WTC11 (cell line): ENCODE measurements around the gene ADAM12. TPM values are rescaled to one million over a fixed set of nuclear protein-coding genes. Genes with fewer than 3 reads are reported as not detected.

ENCODE experiments used
- ATAC-seq: fragments of 200-7000 bp; cut with Tn5 transposase; 2 replicates; pipeline ENCODE4 v1.10.0; 2021; ENCODE audit warnings: mild to moderate bottlenecking, moderate library complexity
- CTCF ChIA-PET: fragments of 300-600 bp; sonication (Branson Sonifier 250); formaldehyde crosslinking; loops from one replicate; lab custom pipeline; 2021; ENCODE audit warnings: antibody characterized with exemption; lab: Charles Lee
- POLR2A ChIA-PET: fragments of 350-600 bp; sonication (Branson Sonifier 250); formaldehyde crosslinking; loops from one replicate; lab custom pipeline; 2021; ENCODE audit warnings: antibody characterized with exemption; lab: Charles Lee
- DNase-seq: peaks from one replicate; pipeline ENCODE4 v3.0.0; 2021; ENCODE audit warnings: low spot score
- H3K27ac Mint-ChIP-seq: 2 replicates; pipeline ENCODE4 v1.8.0; 2021; ENCODE audit warnings: mixed read lengths
- H3K27me3 Mint-ChIP-seq: 2 replicates; pipeline ENCODE4 v1.8.0; 2021; ENCODE audit warnings: low read depth, mild to moderate bottlenecking, moderate library complexity, mixed read lengths
- H3K36me3 Mint-ChIP-seq: 2 replicates; pipeline ENCODE4 v1.8.0; 2021; ENCODE audit warnings: mixed read lengths
- H3K4me1 Mint-ChIP-seq: 2 replicates; pipeline ENCODE4 v1.8.0; 2022; ENCODE audit warnings: mixed read lengths
- H3K4me3 Mint-ChIP-seq: 2 replicates; pipeline ENCODE4 v1.8.0; 2021; ENCODE audit warnings: mild to moderate bottlenecking, moderate library complexity, mixed read lengths
- H3K9me3 Mint-ChIP-seq: 2 replicates; pipeline ENCODE4 v1.8.0; 2021; ENCODE audit warnings: mixed read lengths
- CBFB ChIP-seq: sonication (generic); formaldehyde crosslinking; IDR thresholded peaks from 2 replicates; pipeline ENCODE4 v1.8.1; 2022; ENCODE audit warnings: mild to moderate bottlenecking, low read depth, missing genetic modification reagents
- EMX1 ChIP-seq: fragments of 250-450 bp; sonication (Bioruptor Pico); IDR thresholded peaks from 2 replicates; pipeline ENCODE4 v1.8.0; 2021; ENCODE audit warnings: mild to moderate bottlenecking
- FOXJ3 ChIP-seq: sonication (generic); formaldehyde crosslinking; IDR thresholded peaks from 2 replicates; pipeline ENCODE4 v1.9.0; 2021; ENCODE audit warnings: missing genetic modification reagents, mild to moderate bottlenecking, borderline replicate concordance
- MXD4 ChIP-seq: fragments of 250-450 bp; sonication (Bioruptor Pico); IDR thresholded peaks from 2 replicates; pipeline ENCODE4 v1.8.0; 2021; ENCODE audit warnings: mild to moderate bottlenecking, moderate library complexity, borderline replicate concordance
- NFATC4 ChIP-seq: fragments of 250-450 bp; sonication (Bioruptor Pico); IDR thresholded peaks from 2 replicates; pipeline ENCODE4 v1.9.0; 2021; ENCODE audit warnings: mild to moderate bottlenecking
- PRRX2 ChIP-seq: fragments of 250-450 bp; sonication (Bioruptor Pico); IDR thresholded peaks from 2 replicates; pipeline ENCODE4 v1.8.0; 2021; ENCODE audit warnings: mild to moderate bottlenecking
- RELA ChIP-seq: sonication (generic); formaldehyde crosslinking; IDR thresholded peaks from 2 replicates; pipeline ENCODE4 v1.8.1; 2022; ENCODE audit warnings: missing genetic modification reagents, mild to moderate bottlenecking, borderline replicate concordance
- SP1 ChIP-seq: sonication (generic); formaldehyde crosslinking; conservative IDR thresholded peaks from 2 replicates; pipeline ENCODE4 v1.8.1; 2022; ENCODE audit warnings: missing genetic modification reagents
- ZNF121 ChIP-seq: sonication (generic); formaldehyde crosslinking; IDR thresholded peaks from 2 replicates; pipeline ENCODE4 v1.8.0; 2023; ENCODE audit warnings: missing genetic modification reagents
- ZNF416 ChIP-seq: fragments of 250-450 bp; sonication (Bioruptor Pico); IDR thresholded peaks from 2 replicates; pipeline ENCODE4 v1.9.0; 2021; ENCODE audit warnings: mild to moderate bottlenecking, inconsistent platforms
- total RNA-seq: library from RNA; stranded (reverse); gene quantifications from 3 replicates; pipeline ENCODE4 v1.2.3, GENCODE V29; 2021
- TF ChIP-seq, protein P1 (sequence below): sonication (generic); formaldehyde crosslinking; IDR thresholded peaks from 2 replicates; pipeline ENCODE4 v1.8.1; 2022; ENCODE audit warnings: low read depth, missing genetic modification reagents, borderline replicate concordance
- TF ChIP-seq, protein P2 (sequence below): sonication (generic); formaldehyde crosslinking; IDR thresholded peaks from 2 replicates; pipeline ENCODE4 v1.8.0; 2022; ENCODE audit warnings: mild to moderate bottlenecking, missing genetic modification reagents
- TF ChIP-seq, protein P3 (sequence below): sonication (generic); formaldehyde crosslinking; IDR thresholded peaks from 2 replicates; pipeline ENCODE4 v1.8.0; 2022; ENCODE audit warnings: missing genetic modification reagents
- TF ChIP-seq, protein P4 (sequence below): sonication (generic); formaldehyde crosslinking; IDR thresholded peaks from 2 replicates; pipeline ENCODE4 v1.8.0; 2023; ENCODE audit warnings: missing genetic modification reagents
- TF ChIP-seq, protein P5 (sequence below): sonication (generic); formaldehyde crosslinking; IDR thresholded peaks from 2 replicates; pipeline ENCODE4 v1.8.0; 2022; ENCODE audit warnings: mild to moderate bottlenecking, missing genetic modification reagents
- TF ChIP-seq, protein P6 (sequence below): fragments of 200-600 bp; IDR thresholded peaks from 2 replicates; pipeline ENCODE4 v1.8.0; 2022; ENCODE audit warnings: antibody characterized with exemption
- TF ChIP-seq, protein P7 (sequence below): sonication (generic); formaldehyde crosslinking; IDR thresholded peaks from 2 replicates; pipeline ENCODE4 v1.8.0; 2022; ENCODE audit warnings: mild to moderate bottlenecking, missing genetic modification reagents
- TF ChIP-seq, protein P8 (sequence below): fragments of 250-450 bp; sonication (Bioruptor Pico); IDR thresholded peaks from 2 replicates; pipeline ENCODE4 v2.1.2; 2022; ENCODE audit warnings: mild to moderate bottlenecking, moderate library complexity
- TF ChIP-seq, protein P9 (sequence below): fragments of 250-450 bp; sonication (Bioruptor Pico); IDR thresholded peaks from 2 replicates; pipeline ENCODE4 v1.9.0; 2021; ENCODE audit warnings: mild to moderate bottlenecking

Gene ADAM12
- total RNA-seq, 1 experiment from 2014 or later: 0.22 TPM

DNA sequence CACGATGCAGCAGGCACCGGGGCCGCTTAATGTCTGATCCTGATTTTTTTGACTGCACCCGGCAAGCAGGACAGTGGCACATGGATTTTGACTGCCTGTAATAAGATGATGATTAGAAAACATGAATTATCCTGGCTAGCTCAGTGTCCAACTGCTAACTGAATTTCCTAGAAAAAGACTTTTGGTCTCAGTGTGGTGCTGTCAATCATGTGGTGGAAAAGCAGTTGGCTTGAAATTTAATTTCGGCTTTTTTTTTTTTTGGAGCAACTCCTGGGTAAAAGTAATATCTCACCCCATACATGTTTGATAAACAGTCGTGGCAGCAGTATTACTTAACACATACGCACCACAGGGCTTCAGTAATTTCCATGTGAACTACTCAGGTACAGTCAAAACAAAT is 264.2 kb downstream of the ADAM12 start:
- peaks cover 18% of the 10 kb centered on the region for H3K4me1 Mint-ChIP-seq
- ATAC-seq (no peak), DNase-seq (no peak)
- H3K27ac Mint-ChIP-seq: no peak overlapping the region
- H3K9me3 Mint-ChIP-seq: peaks cover 23% of the 10 kb centered on the region
- no peak overlapping the region for H3K4me3 Mint-ChIP-seq
- TF ChIP-seq ZNF416 (no peak), EMX1 (CRISPR knock-in tag) (no peak), PRRX2 (CRISPR knock-in tag) (no peak), CBFB (no peak), ZNF121 (CRISPR knock-in tag) (no peak), RELA (CRISPR knock-in tag) (no peak), MXD4 (no peak), NFATC4 (CRISPR knock-in tag) (no peak)
- TF ChIP-seq, protein P1, sequence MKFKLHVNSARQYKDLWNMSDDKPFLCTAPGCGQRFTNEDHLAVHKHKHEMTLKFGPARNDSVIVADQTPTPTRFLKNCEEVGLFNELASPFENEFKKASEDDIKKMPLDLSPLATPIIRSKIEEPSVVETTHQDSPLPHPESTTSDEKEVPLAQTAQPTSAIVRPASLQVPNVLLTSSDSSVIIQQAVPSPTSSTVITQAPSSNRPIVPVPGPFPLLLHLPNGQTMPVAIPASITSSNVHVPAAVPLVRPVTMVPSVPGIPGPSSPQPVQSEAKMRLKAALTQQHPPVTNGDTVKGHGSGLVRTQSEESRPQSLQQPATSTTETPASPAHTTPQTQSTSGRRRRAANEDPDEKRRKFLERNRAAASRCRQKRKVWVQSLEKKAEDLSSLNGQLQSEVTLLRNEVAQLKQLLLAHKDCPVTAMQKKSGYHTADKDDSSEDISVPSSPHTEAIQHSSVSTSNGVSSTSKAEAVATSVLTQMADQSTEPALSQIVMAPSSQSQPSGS (CRISPR knock-in tag): no peak
- TF ChIP-seq, protein P2, sequence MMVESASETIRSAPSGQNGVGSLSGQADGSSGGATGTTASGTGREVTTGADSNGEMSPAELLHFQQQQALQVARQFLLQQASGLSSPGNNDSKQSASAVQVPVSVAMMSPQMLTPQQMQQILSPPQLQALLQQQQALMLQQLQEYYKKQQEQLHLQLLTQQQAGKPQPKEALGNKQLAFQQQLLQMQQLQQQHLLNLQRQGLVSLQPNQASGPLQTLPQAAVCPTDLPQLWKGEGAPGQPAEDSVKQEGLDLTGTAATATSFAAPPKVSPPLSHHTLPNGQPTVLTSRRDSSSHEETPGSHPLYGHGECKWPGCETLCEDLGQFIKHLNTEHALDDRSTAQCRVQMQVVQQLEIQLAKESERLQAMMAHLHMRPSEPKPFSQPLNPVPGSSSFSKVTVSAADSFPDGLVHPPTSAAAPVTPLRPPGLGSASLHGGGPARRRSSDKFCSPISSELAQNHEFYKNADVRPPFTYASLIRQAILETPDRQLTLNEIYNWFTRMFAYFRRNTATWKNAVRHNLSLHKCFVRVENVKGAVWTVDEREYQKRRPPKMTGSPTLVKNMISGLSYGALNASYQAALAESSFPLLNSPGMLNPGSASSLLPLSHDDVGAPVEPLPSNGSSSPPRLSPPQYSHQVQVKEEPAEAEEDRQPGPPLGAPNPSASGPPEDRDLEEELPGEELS (CRISPR knock-in tag): no peak
- TF ChIP-seq, protein P3, sequence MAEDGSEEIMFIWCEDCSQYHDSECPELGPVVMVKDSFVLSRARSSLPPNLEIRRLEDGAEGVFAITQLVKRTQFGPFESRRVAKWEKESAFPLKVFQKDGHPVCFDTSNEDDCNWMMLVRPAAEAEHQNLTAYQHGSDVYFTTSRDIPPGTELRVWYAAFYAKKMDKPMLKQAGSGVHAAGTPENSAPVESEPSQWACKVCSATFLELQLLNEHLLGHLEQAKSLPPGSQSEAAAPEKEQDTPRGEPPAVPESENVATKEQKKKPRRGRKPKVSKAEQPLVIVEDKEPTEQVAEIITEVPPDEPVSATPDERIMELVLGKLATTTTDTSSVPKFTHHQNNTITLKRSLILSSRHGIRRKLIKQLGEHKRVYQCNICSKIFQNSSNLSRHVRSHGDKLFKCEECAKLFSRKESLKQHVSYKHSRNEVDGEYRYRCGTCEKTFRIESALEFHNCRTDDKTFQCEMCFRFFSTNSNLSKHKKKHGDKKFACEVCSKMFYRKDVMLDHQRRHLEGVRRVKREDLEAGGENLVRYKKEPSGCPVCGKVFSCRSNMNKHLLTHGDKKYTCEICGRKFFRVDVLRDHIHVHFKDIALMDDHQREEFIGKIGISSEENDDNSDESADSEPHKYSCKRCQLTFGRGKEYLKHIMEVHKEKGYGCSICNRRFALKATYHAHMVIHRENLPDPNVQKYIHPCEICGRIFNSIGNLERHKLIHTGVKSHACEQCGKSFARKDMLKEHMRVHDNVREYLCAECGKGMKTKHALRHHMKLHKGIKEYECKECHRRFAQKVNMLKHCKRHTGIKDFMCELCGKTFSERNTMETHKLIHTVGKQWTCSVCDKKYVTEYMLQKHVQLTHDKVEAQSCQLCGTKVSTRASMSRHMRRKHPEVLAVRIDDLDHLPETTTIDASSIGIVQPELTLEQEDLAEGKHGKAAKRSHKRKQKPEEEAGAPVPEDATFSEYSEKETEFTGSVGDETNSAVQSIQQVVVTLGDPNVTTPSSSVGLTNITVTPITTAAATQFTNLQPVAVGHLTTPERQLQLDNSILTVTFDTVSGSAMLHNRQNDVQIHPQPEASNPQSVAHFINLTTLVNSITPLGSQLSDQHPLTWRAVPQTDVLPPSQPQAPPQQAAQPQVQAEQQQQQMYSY (CRISPR knock-in tag): no peak
- TF ChIP-seq, protein P4, sequence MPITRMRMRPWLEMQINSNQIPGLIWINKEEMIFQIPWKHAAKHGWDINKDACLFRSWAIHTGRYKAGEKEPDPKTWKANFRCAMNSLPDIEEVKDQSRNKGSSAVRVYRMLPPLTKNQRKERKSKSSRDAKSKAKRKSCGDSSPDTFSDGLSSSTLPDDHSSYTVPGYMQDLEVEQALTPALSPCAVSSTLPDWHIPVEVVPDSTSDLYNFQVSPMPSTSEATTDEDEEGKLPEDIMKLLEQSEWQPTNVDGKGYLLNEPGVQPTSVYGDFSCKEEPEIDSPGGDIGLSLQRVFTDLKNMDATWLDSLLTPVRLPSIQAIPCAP (CRISPR knock-in tag): no peak
- TF ChIP-seq, protein P5, sequence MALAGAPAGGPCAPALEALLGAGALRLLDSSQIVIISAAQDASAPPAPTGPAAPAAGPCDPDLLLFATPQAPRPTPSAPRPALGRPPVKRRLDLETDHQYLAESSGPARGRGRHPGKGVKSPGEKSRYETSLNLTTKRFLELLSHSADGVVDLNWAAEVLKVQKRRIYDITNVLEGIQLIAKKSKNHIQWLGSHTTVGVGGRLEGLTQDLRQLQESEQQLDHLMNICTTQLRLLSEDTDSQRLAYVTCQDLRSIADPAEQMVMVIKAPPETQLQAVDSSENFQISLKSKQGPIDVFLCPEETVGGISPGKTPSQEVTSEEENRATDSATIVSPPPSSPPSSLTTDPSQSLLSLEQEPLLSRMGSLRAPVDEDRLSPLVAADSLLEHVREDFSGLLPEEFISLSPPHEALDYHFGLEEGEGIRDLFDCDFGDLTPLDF: no peak
- TF ChIP-seq, protein P6, sequence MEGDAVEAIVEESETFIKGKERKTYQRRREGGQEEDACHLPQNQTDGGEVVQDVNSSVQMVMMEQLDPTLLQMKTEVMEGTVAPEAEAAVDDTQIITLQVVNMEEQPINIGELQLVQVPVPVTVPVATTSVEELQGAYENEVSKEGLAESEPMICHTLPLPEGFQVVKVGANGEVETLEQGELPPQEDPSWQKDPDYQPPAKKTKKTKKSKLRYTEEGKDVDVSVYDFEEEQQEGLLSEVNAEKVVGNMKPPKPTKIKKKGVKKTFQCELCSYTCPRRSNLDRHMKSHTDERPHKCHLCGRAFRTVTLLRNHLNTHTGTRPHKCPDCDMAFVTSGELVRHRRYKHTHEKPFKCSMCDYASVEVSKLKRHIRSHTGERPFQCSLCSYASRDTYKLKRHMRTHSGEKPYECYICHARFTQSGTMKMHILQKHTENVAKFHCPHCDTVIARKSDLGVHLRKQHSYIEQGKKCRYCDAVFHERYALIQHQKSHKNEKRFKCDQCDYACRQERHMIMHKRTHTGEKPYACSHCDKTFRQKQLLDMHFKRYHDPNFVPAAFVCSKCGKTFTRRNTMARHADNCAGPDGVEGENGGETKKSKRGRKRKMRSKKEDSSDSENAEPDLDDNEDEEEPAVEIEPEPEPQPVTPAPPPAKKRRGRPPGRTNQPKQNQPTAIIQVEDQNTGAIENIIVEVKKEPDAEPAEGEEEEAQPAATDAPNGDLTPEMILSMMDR: no peak
- ChIA-PET CTCF (interaction anchor here (0.6 kb wide), 1 partner anchor 304 kb away, joined by 3 read pairs; no protein-coding TSS in a partner anchor), POLR2A (no interaction called here)
- H3K27me3 Mint-ChIP-seq: peaks cover 42% of the 10 kb centered on the region
- H3K36me3 Mint-ChIP-seq: peaks cover 7% of the 10 kb centered on the region; the same call in 1 of the 2 replicates

DNA sequence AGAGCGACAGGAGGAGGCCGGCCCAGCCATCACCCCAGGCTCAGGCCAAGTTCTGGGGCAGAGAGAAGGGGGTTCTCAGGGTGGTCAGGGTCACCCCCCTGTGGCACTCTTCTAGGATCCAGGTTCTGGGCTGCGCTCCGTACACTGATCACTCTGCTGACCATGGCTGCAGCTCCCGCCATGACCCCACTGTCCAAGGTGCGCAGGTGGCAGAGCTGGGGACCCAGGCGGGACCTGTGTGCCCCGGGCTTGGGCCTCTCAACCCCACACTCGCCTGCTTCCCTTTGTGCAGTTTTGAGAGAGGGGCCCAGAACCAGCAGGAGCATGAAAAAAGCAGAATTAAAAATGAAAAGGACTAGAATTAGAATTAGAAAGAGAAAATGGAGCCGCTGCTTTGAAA is 264.8 kb downstream of the ADAM12 start:
- ChIA-PET POLR2A (no interaction called here), CTCF (interaction anchor here (0.6 kb wide), 1 partner anchor 304 kb away, joined by 3 read pairs; no protein-coding TSS in a partner anchor)
- peaks cover 42% of the 10 kb centered on the region for H3K27me3 Mint-ChIP-seq
- peak; percentile 29 for DNase-seq
- ATAC-seq: peak; percentile 86
- H3K9me3 Mint-ChIP-seq: peaks cover 23% of the 10 kb centered on the region
- peaks cover 7% of the 10 kb centered on the region; the same call in 1 of the 2 replicates for H3K36me3 Mint-ChIP-seq
- 0 out of 2 replicates have a peak overlapping the region, but pooled peaks have one; percentile 49 for H3K4me3 Mint-ChIP-seq
- peaks cover 18% of the 10 kb centered on the region for H3K4me1 Mint-ChIP-seq
- H3K27ac Mint-ChIP-seq: no peak overlapping the region; the same call in 1 of the 2 replicates
- TF ChIP-seq ZNF121 (CRISPR knock-in tag) (no peak), SP1 (CRISPR knock-in tag) (no peak), FOXJ3 (CRISPR knock-in tag) (no peak)
- TF ChIP-seq, protein P6: no peak
- TF ChIP-seq, protein P7, sequence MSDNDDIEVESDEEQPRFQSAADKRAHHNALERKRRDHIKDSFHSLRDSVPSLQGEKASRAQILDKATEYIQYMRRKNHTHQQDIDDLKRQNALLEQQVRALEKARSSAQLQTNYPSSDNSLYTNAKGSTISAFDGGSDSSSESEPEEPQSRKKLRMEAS (CRISPR knock-in tag): no peak
- TF ChIP-seq, protein P8, sequence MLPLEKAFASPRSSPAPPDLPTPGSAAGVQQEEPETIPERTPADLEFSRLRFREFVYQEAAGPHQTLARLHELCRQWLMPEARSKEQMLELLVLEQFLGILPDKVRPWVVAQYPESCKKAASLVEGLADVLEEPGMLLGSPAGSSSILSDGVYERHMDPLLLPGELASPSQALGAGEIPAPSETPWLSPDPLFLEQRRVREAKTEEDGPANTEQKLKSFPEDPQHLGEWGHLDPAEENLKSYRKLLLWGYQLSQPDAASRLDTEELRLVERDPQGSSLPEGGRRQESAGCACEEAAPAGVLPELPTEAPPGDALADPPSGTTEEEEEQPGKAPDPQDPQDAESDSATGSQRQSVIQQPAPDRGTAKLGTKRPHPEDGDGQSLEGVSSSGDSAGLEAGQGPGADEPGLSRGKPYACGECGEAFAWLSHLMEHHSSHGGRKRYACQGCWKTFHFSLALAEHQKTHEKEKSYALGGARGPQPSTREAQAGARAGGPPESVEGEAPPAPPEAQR (CRISPR knock-in tag): no peak
- TF ChIP-seq, protein P9, sequence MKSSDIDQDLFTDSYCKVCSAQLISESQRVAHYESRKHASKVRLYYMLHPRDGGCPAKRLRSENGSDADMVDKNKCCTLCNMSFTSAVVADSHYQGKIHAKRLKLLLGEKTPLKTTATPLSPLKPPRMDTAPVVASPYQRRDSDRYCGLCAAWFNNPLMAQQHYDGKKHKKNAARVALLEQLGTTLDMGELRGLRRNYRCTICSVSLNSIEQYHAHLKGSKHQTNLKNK: no peak
